IMR-90 (cell line): ENCODE data around the gene CYP27B1. TPM values are rescaled to one million over a fixed set of nuclear protein-coding genes. Genes with fewer than 3 reads are reported as not detected.

ENCODE experiments used
- ATAC-seq: fragments of 200-7000 bp; cut with Tn5 transposase; 2 replicates; pipeline ENCODE4 v1.9.1; 2020; ENCODE audit warnings: low read depth, mild to moderate bottlenecking, moderate library complexity
- BruUV-seq: library from RNA; stranded (reverse); fragments of 400-500 nt; replicated peaks from 2 replicates; lab custom pipeline; 2021; lab: Mats Ljungman, UMichigan
- CTCF ChIA-PET: fragments of 300-600 bp; formaldehyde crosslinking; extraction: SDS; loops from one replicate; lab custom pipeline; 2021; ENCODE audit warnings: antibody characterized with exemption; lab: Yijun Ruan, JAX
- POLR2A ChIA-PET: fragments of 300-600 bp; sonication (Branson Sonifier 250); formaldehyde crosslinking; loops from one replicate; lab custom pipeline; 2022; ENCODE audit warnings: antibody characterized with exemption; ENCODE audit not compliant: unreplicated experiment; lab: Charles Lee
- DNase-seq: peaks from one replicate; pipeline ENCODE4 v3.0.0; 2013
- H2AFZ ChIP-seq: replicated peaks from 2 replicates; pipeline ENCODE3; 2013; ENCODE audit warnings: low read length, mild to moderate bottlenecking; ENCODE audit not compliant: poor library complexity
- H2AK5ac ChIP-seq: 2 replicates; pipeline ENCODE4 v1.6.1; 2013; ENCODE audit warnings: low read depth, low read length, inconsistent platforms
- H2AK9ac ChIP-seq: replicated peaks from 2 replicates; pipeline ENCODE3; 2013; ENCODE audit warnings: mild to moderate bottlenecking, low read depth, low read length, moderate library complexity; ENCODE audit not compliant: poor library complexity
- H2BK120ac ChIP-seq: 2 replicates; pipeline ENCODE4 v1.6.1; 2013; ENCODE audit warnings: low read depth, low read length, inconsistent platforms
- H2BK15ac ChIP-seq: 3 replicates; pipeline ENCODE4 v1.6.1; 2013; ENCODE audit warnings: low read depth, low read length, inconsistent platforms
- H2BK20ac ChIP-seq: 2 replicates; pipeline ENCODE4 v1.6.1; 2013; ENCODE audit warnings: low read depth, mild to moderate bottlenecking, inconsistent platforms, low read length, moderate library complexity
- H2BK5ac ChIP-seq: 2 replicates; pipeline ENCODE4 v1.6.1; 2013; ENCODE audit warnings: mild to moderate bottlenecking, low read depth, low read length, inconsistent platforms; ENCODE audit not compliant: poor library complexity, severe bottlenecking
- H3K14ac ChIP-seq: replicated peaks from 2 replicates; pipeline ENCODE4 v1.6.1; 2013; ENCODE audit warnings: low read depth, low read length, inconsistent platforms
- H3K18ac ChIP-seq: 2 replicates; pipeline ENCODE4 v1.6.1; 2013; ENCODE audit warnings: low read depth, low read length, control low read depth
- H3K23ac ChIP-seq: 2 replicates; pipeline ENCODE4 v1.6.1; 2013; ENCODE audit warnings: low read depth, low read length, inconsistent platforms
- H3K27ac ChIP-seq: 2 replicates; pipeline ENCODE4 v1.5.1; 2013; ENCODE audit warnings: mild to moderate bottlenecking, control low read depth, low read length; ENCODE audit not compliant: insufficient read depth
- H3K27me3 ChIP-seq: 2 replicates; pipeline ENCODE4 v1.6.1; 2013; ENCODE audit warnings: low read length; ENCODE audit not compliant: control insufficient read depth, insufficient read depth
- H3K36me3 ChIP-seq: 2 replicates; pipeline ENCODE4 v1.6.1; 2013; ENCODE audit warnings: low read length, mixed read lengths; ENCODE audit not compliant: control insufficient read depth, insufficient read depth
- H3K4ac ChIP-seq: 2 replicates; pipeline ENCODE4 v1.6.1; 2013; ENCODE audit warnings: low read depth, low read length, inconsistent platforms
- H3K4me1 ChIP-seq: 2 replicates; pipeline ENCODE4 v1.6.1; 2013; ENCODE audit warnings: low read length, mixed read lengths; ENCODE audit not compliant: control insufficient read depth, insufficient read depth
- H3K4me2 ChIP-seq: 2 replicates; pipeline ENCODE4 v1.6.1; 2013; ENCODE audit warnings: low read depth, mild to moderate bottlenecking, control low read depth, low read length, moderate library complexity
- H3K4me3 ChIP-seq: 2 replicates; pipeline ENCODE4 v1.5.1; 2013; ENCODE audit warnings: low read depth, mild to moderate bottlenecking, control low read depth, low read length, moderate library complexity; ENCODE audit not compliant: insufficient read depth
- H3K56ac ChIP-seq: 2 replicates; pipeline ENCODE4 v1.6.1; 2013; ENCODE audit warnings: low read length, inconsistent platforms; ENCODE audit not compliant: insufficient read depth; ENCODE audit errors: extremely low read depth
- H3K79me1 ChIP-seq, 2 experiments: 2 replicates each; pipeline ENCODE4 v1.6.1; 2013; ENCODE audit warnings: low read length in 2 of 2, inconsistent platforms in 1 of 2, low read depth in 1 of 2
- H3K9ac ChIP-seq: 2 replicates; pipeline ENCODE4 v1.6.1; 2013; ENCODE audit warnings: low read depth, low read length, control low read depth
- H3K9me1 ChIP-seq: 2 replicates; pipeline ENCODE4 v1.6.1; 2013; ENCODE audit warnings: low read length, inconsistent platforms; ENCODE audit not compliant: insufficient read depth
- H3K9me3 ChIP-seq: 2 replicates; pipeline ENCODE4 v1.6.1; 2013; ENCODE audit warnings: low read length; ENCODE audit not compliant: control insufficient read depth, insufficient read depth
- H4K20me1 ChIP-seq: 2 replicates; pipeline ENCODE4 v1.6.1; 2013; ENCODE audit warnings: low read length, inconsistent platforms; ENCODE audit not compliant: insufficient read depth
- H4K5ac ChIP-seq: 2 replicates; pipeline ENCODE4 v1.6.1; 2013; ENCODE audit warnings: mild to moderate bottlenecking, low read depth, low read length, control low read depth
- H4K8ac ChIP-seq, 2 experiments: 2 replicates each; pipeline ENCODE4 v1.6.1; 2013; ENCODE audit warnings: low read depth in 2 of 2, low read length in 2 of 2, control low read depth in 1 of 2, inconsistent platforms in 1 of 2
- H4K91ac ChIP-seq: 2 replicates; pipeline ENCODE4 v1.6.1; 2013; ENCODE audit warnings: low read depth, low read length, inconsistent platforms; ENCODE audit not compliant: insufficient read depth
- BHLHE40 ChIP-seq: fragments of 150-350 bp; IDR thresholded peaks from 2 replicates; pipeline ENCODE4 v1.6.1; 2016; ENCODE audit warnings: mild to moderate bottlenecking, low read depth, low read length
- CEBPB ChIP-seq: IDR thresholded peaks from 2 replicates; pipeline ENCODE4 v1.6.1; 2012; ENCODE audit warnings: low read depth, low read length, improper control_type of control experiment
- FOS ChIP-seq: fragments of 150-350 bp; IDR thresholded peaks from 2 replicates; pipeline ENCODE4 v1.6.1; 2016; ENCODE audit warnings: low read depth, low read length
- MAFK ChIP-seq: IDR thresholded peaks from 2 replicates; pipeline ENCODE4 v1.6.1; 2012; ENCODE audit warnings: low read depth, low read length, improper control_type of control experiment
- MAZ ChIP-seq: IDR thresholded peaks from 2 replicates; pipeline ENCODE4 v1.6.1; 2012; ENCODE audit warnings: low read depth, mild to moderate bottlenecking, low read length, improper control_type of control experiment, moderate library complexity, borderline replicate concordance
- NFE2L2 ChIP-seq: fragments of 150-350 bp; IDR thresholded peaks from 2 replicates; pipeline ENCODE4 v1.6.1; 2016; ENCODE audit warnings: low read depth, mild to moderate bottlenecking, low read length
- POLR2A ChIP-seq: IDR thresholded peaks from 2 replicates; pipeline ENCODE4 v1.6.1; 2012; ENCODE audit warnings: mild to moderate bottlenecking, low read depth, low read length
- RCOR1 ChIP-seq: IDR thresholded peaks from 2 replicates; pipeline ENCODE4 v1.6.1; 2012; ENCODE audit warnings: mild to moderate bottlenecking, low read length, improper control_type of control experiment; ENCODE audit not compliant: insufficient replicate concordance
- RFX5 ChIP-seq: IDR thresholded peaks from 2 replicates; pipeline ENCODE4 v1.8.0; 2012; ENCODE audit warnings: low read depth, mild to moderate bottlenecking, low read length, moderate library complexity
- SMC3 ChIP-seq: fragments of 150-350 bp; IDR thresholded peaks from 2 replicates; pipeline ENCODE4 v1.6.1; 2016; ENCODE audit warnings: low read depth, mild to moderate bottlenecking, antibody characterized with exemption, low read length, moderate library complexity
- WGBS, 2 experiments: methylation state at CpG; one replicate each; pipeline versions ENCODE4 v1.1.5 to v1.1.7; 2013; ENCODE audit warnings: missing lambda C conversion rate in 2 of 2; ENCODE audit not compliant: insufficient read length in 1 of 2; ENCODE audit errors: extremely low coverage in 2 of 2; 5-methylcytosine and 5-hydroxymethylcytosine counted together
- dilution Hi-C: fragments of 300-500 bp; cut with HindIII; formaldehyde crosslinking; loops from one replicate; pipeline ENCODE4 v1.14.3; 2018; ENCODE audit warnings: low sequenced_read_pairs; ENCODE audit not compliant: unreplicated experiment
- in situ Hi-C: fragments of 300-500 bp; cut with MboI; formaldehyde crosslinking; loops from 3 replicates; pipeline ENCODE4 v1.14.3; 2019; ENCODE audit warnings: low sequenced_read_pairs, inconsistent platforms, mixed read lengths
- intact Hi-C: fragments of 100-400 bp; cut with micrococcal nuclease; formaldehyde crosslinking; loops from 2 replicates; pipeline ENCODE4 v1.10.0; 2022
- polyA plus RNA-seq, 3 experiments: library from polyadenylated mRNA; depleted of rRNA; stranded (reverse); fragments of >200 nt; gene quantifications; 2 replicates each; pipeline ENCODE4 v1.2.3, GENCODE V29; 2012; ENCODE audit warnings: low replicate concordance in 1 of 3
- total RNA-seq: library from RNA; depleted of rRNA; stranded (reverse); fragments of >200 nt; gene quantifications from 2 replicates; pipeline ENCODE4 v1.2.3, GENCODE V29; 2012
- TF ChIP-seq, protein P1 (sequence below): fragments of 150-350 bp; IDR thresholded peaks from 2 replicates; pipeline ENCODE4 v1.6.1; 2017; ENCODE audit warnings: mild to moderate bottlenecking, antibody characterized with exemption, low read length, low read depth
- TF ChIP-seq, protein P2 (sequence below): fragments of 150-350 bp; IDR thresholded peaks from 2 replicates; pipeline ENCODE4 v1.6.1; 2016; ENCODE audit warnings: low read depth, mild to moderate bottlenecking, low read length, moderate library complexity, borderline replicate concordance
- TF ChIP-seq, protein P3 (sequence below): conservative IDR thresholded peaks from 2 replicates; pipeline ENCODE4 v1.5.1; 2012; ENCODE audit warnings: mild to moderate bottlenecking, low read depth, low read length, improper control_type of control experiment

The CYP27B1 gene
- total and polyA plus RNA-seq, 2 of the 4 experiments (the other 2 are of a cell fraction), result 0.36 to 1.3 TPM

DNA sequence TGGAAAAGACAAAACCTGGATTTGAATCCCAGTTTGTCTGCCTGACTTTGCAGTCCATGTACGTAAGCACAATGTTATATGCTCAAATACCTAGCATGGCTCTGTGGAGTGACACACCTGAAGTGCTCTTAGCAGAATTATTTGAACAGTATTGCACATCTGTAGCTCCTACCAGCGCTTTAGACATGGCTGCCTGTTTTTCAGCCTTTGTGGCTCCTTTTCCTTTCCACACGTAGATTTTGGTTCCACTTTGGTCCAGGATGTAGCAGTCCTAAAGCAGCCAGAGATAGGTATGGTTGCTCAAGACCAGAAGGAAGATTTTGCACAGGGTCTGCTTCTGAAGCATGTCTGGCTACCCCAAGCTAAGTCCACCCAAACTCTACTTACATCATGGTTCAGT, 42.5 kb upstream of the CYP27B1 start (continued):
- TF ChIP-seq, protein P1, sequence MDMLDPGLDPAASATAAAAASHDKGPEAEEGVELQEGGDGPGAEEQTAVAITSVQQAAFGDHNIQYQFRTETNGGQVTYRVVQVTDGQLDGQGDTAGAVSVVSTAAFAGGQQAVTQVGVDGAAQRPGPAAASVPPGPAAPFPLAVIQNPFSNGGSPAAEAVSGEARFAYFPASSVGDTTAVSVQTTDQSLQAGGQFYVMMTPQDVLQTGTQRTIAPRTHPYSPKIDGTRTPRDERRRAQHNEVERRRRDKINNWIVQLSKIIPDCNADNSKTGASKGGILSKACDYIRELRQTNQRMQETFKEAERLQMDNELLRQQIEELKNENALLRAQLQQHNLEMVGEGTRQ, result no peak

DNA sequence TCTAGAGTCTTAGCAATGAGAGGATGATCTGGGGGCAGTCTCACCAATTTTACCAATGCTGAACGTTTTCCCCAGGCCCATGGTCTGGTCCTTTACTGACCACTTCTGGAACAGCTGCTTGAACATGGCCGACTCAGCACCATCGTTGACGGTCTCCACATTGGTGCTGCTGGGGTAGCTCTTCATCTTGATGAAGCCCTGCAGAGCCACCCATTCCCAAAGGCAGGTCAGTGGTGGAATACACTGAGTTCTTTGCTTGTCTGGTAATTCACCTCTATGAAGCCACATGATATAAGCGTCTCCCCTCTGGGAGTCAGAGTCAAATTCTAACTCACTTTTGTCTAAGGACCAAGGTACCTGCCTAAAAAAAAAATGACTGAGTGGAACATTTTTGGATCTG, 41.5 kb upstream of the CYP27B1 start:
- intact Hi-C loops, result no loop called here
- Histone ChIP-seq H3K4ac (no peak overlapping the region), H4K91ac (no peak overlapping the region), H3K9me1 (peaks cover 7% of the 10 kb centered on the region), H2BK15ac (no peak overlapping the region), H3K4me1 (peaks cover 3% of the 10 kb centered on the region; the same call in 1 of the 2 replicates), H3K27ac (no peak overlapping the region), H4K20me1 (no peaks in the 10 kb centered on the region; the same call in 1 of the 2 replicates), H4K5ac (no peak overlapping the region), H3K18ac (no peak overlapping the region), H3K4me2 (no peak overlapping the region), H2AK9ac (no peak overlapping the region), H2BK120ac (no peak overlapping the region), H2AFZ (no peak overlapping the region), H2BK5ac (no peak overlapping the region), H3K27me3 (no peaks in the 10 kb centered on the region), H3K14ac (no peak overlapping the region), H3K36me3 (peaks cover 43% of the 10 kb centered on the region), H3K9me3 (no peaks in the 10 kb centered on the region), H3K79me1 (no peaks in the 10 kb centered on the region), H3K4me3 (no peak overlapping the region), H3K9ac (no peak overlapping the region), H2BK20ac (no peak overlapping the region), H3K56ac (no peak overlapping the region), H3K23ac (no peak overlapping the region), H2AK5ac (no peak overlapping the region), H4K8ac (no peak overlapping the region)
- 94% methylated on average over 3 of the region's 5 CpGs; no CpG with 5 or more reads in 1 of the 2 experiments for whole genome bisulfite sequencing, 2 experiments
- DNase-seq, result no peak
- ChIA-PET CTCF (interaction anchor here (0.6 kb wide), 1 partner anchor 95 kb away, joined by 3 read pairs; no protein-coding TSS in a partner anchor), POLR2A (no interaction called here)
- BruUV-seq, result no TSS peak
- dilution Hi-C loops, result no loop called here
- no peak for ATAC-seq
- in situ Hi-C loops, result no loop called here
- TF ChIP-seq RCOR1 (no peak), MAFK (no peak), POLR2A (no peak), MAZ (no peak), RFX5 (no peak), NFE2L2 (no peak), CEBPB (no peak), BHLHE40 (no peak), FOS (no peak), SMC3 (no peak)
- TF ChIP-seq, protein P2, sequence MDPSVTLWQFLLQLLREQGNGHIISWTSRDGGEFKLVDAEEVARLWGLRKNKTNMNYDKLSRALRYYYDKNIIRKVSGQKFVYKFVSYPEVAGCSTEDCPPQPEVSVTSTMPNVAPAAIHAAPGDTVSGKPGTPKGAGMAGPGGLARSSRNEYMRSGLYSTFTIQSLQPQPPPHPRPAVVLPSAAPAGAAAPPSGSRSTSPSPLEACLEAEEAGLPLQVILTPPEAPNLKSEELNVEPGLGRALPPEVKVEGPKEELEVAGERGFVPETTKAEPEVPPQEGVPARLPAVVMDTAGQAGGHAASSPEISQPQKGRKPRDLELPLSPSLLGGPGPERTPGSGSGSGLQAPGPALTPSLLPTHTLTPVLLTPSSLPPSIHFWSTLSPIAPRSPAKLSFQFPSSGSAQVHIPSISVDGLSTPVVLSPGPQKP, result no peak
- TF ChIP-seq, protein P1, result no peak
- TF ChIP-seq, protein P3, sequence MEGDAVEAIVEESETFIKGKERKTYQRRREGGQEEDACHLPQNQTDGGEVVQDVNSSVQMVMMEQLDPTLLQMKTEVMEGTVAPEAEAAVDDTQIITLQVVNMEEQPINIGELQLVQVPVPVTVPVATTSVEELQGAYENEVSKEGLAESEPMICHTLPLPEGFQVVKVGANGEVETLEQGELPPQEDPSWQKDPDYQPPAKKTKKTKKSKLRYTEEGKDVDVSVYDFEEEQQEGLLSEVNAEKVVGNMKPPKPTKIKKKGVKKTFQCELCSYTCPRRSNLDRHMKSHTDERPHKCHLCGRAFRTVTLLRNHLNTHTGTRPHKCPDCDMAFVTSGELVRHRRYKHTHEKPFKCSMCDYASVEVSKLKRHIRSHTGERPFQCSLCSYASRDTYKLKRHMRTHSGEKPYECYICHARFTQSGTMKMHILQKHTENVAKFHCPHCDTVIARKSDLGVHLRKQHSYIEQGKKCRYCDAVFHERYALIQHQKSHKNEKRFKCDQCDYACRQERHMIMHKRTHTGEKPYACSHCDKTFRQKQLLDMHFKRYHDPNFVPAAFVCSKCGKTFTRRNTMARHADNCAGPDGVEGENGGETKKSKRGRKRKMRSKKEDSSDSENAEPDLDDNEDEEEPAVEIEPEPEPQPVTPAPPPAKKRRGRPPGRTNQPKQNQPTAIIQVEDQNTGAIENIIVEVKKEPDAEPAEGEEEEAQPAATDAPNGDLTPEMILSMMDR, result no peak
